ENCODE measurements around the gene AURKB. TPM values are rescaled to one million over a fixed set of nuclear protein-coding genes. Genes with fewer than 3 reads are reported as not detected.

AURKB gene
- total and polyA plus RNA-seq, 2 of the 13 experiments (the other 11 are each of a cell fraction or from before 2014, with no cell fraction given): 29.5 to 75.3 TPM

- TF ChIP-seq POGK (CRISPR knock-in tag; conservative IDR thresholded peaks at IDR 0.05) (no peak; the same call in 1 of the 2 replicates), TAF1 (CRISPR knock-in tag; IDR thresholded peaks at IDR 0.05) (0 out of 2 replicates have a peak, but pooled peaks have one; percentile 26), ZFP62 (CRISPR knock-in tag; IDR thresholded peaks at IDR 0.05) (0 out of 2 replicates have a peak, but pooled peaks have one; percentile 4), TERF1 (CRISPR knock-in tag; IDR thresholded peaks at IDR 0.05) (no peak), IKZF4 (CRISPR knock-in tag; IDR thresholded peaks at IDR 0.05; ENCODE audit: borderline replicate concordance, low read depth, not compliant biosample characterization) (peak; percentile 53), ZNF180 (CRISPR knock-in tag; IDR thresholded peaks at IDR 0.05; ENCODE audit: borderline replicate concordance, low read depth) (no peak; the same call in 1 of the 2 replicates), ZNF431 (CRISPR knock-in tag; IDR thresholded peaks at IDR 0.05; ENCODE audit: borderline replicate concordance, low read depth) (no peak), ZNF619 (CRISPR knock-in tag; IDR thresholded peaks at IDR 0.05) (no peak), ZSCAN20 (CRISPR knock-in tag; IDR thresholded peaks at IDR 0.05; ENCODE audit: borderline replicate concordance) (no peak), XRCC5 (optimal IDR thresholded peaks at IDR 0.05; ENCODE audit: low read length) (no peak), ZNF761 (CRISPR knock-in tag; conservative IDR thresholded peaks at IDR 0.05) (no peak; the same call in 1 of the 2 replicates), ZNF580 (CRISPR knock-in tag; IDR thresholded peaks at IDR 0.05; ENCODE audit: borderline replicate concordance, low read depth) (peak; percentile 12), SMAD9 (CRISPR knock-in tag; IDR thresholded peaks at IDR 0.05) (no peak), ZNF570 (CRISPR knock-in tag; IDR thresholded peaks at IDR 0.05; ENCODE audit: borderline replicate concordance) (no peak), ZNF792 (CRISPR knock-in tag; IDR thresholded peaks at IDR 0.05) (0 out of 2 replicates have a peak, but pooled peaks have one; percentile 15), ZNF775 (CRISPR knock-in tag; IDR thresholded peaks at IDR 0.05; ENCODE audit: borderline replicate concordance) (no peak), ZNF563 (CRISPR knock-in tag; IDR thresholded peaks at IDR 0.05) (no peak), TEF (CRISPR knock-in tag; IDR thresholded peaks at IDR 0.05) (no peak), GATAD1 (CRISPR knock-in tag; IDR thresholded peaks at IDR 0.05) (no peak; the same call in 1 of the 2 replicates), ETS1 (CRISPR knock-in tag; IDR thresholded peaks at IDR 0.05) (no peak), ATF5 (CRISPR knock-in tag; IDR thresholded peaks at IDR 0.05; ENCODE audit: low read depth) (no peak)
Measured at GRCh38 chr17:8220783-8221662, 10.6 kb upstream of the AURKB start (continued).

All from HepG2 (cell line).